IgD-negative memory B cell (primary cell): Measurements from ENCODE around the gene HOXD10. TPM values are rescaled to one million over a fixed set of nuclear protein-coding genes. Genes with fewer than 3 reads are reported as not detected.

ENCODE experiments used
- H3K27ac Mint-ChIP-seq, 3 donors: one replicate each; pipeline ENCODE4 v1.8.0; 2020 to 2022; ENCODE audit warnings: mild to moderate bottlenecking in 3 of 3, mixed read lengths in 3 of 3, moderate library complexity in 1 of 3
- H3K27me3 Mint-ChIP-seq: one replicate; pipeline ENCODE4 v1.8.0; 2021; ENCODE audit warnings: mixed read lengths
- H3K36me3 Mint-ChIP-seq: one replicate; pipeline ENCODE4 v1.8.0; 2020; ENCODE audit warnings: mild to moderate bottlenecking, mixed read lengths
- H3K4me1 Mint-ChIP-seq, 3 donors: one replicate each; pipeline ENCODE4 v1.8.0; 2020 to 2022; ENCODE audit warnings: mixed read lengths in 3 of 3, mild to moderate bottlenecking in 1 of 3
- H3K4me3 Mint-ChIP-seq, 4 donors: one replicate each; pipeline ENCODE4 v1.8.0; 2020 to 2022; ENCODE audit warnings: mild to moderate bottlenecking in 4 of 4, mixed read lengths in 4 of 4, moderate library complexity in 3 of 4
- H3K9me3 Mint-ChIP-seq, 3 donors: one replicate each; pipeline ENCODE4 v1.8.0; 2020 to 2021; ENCODE audit warnings: mixed read lengths in 3 of 3, mild to moderate bottlenecking in 1 of 3
- polyA plus RNA-seq: library from polyadenylated mRNA; unstranded; fragments of 300-500 nt; fragmentation: Illumina TruSeq; gene quantifications from one replicate; pipeline ENCODE4 v1.2.3, GENCODE V29; 2021

HOXD10 gene
- polyA plus RNA-seq, 1 donor from 2014 or later, result not detected

DNA sequence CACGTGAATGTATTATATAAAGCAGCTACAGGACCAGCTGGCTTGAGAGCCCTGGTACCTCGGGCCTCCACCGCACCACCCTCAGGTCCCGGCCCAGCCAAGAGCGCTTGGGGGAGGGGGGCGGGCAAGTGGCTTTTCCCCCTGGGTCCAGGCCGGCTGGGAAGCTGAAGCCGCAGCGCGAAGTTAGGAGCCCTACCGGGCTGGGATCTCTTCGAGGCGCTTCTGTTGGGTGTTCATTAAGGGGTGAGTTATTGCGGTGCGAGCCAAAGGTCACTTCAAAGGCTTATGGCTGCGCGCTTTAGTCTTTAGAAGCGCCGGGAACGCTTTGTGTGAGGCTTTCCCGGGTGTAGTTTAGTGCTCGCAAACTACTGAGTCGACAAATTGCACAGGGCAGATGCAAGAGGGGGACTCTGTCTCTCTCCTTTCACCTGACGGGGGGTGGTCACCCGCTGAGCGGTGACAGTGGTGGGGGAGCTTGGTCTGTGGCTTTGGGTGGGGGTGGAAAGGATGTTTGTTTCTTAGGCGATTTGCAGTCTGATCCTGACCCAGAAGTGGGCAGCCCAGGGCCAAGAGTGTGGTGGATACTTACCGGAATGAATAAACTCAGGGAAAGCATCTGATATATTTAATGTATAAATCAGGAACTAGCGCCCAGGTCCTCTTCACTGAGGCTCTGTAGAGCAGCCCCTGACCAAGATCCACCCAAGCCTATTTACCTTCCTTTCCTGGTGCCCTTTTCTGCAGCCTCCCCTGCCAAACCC is 46.5 kb downstream of the HOXD10 start:
- Mint-ChIP-seq H3K4me1 (peaks cover 0 to 5% (median 2%) of the 10 kb centered on the region in 3 donors), H3K36me3 (no peaks in the 10 kb centered on the region), H3K27ac (peak overlapping the region; percentile 32 to 91 (median 76)), H3K4me3 (peak overlapping the region in 1 of 4 donors; percentile 15), H3K9me3 (peaks cover 2 to 15% (median 8%) of the 10 kb centered on the region in 3 donors), H3K27me3 (peaks cover 69% of the 10 kb centered on the region)

GRCh38 chr2:176163672-176164056 is 47.1 kb downstream of the HOXD10 start:
- H3K27me3 Mint-ChIP-seq, result peaks cover 65% of the 10 kb centered on the region
- H3K4me3 Mint-ChIP-seq, result peak overlapping the region in 2 of 4 donors; percentile 49 to 81
- H3K36me3 Mint-ChIP-seq, result no peaks in the 10 kb centered on the region
- H3K9me3 Mint-ChIP-seq, result peaks cover 2 to 12% (median 8%) of the 10 kb centered on the region in 3 donors
- H3K27ac Mint-ChIP-seq, result peak overlapping the region; percentile 64 to 91 (median 76)
- H3K4me1 Mint-ChIP-seq, result peaks cover 0 to 5% (median 2%) of the 10 kb centered on the region in 3 donors

DNA sequence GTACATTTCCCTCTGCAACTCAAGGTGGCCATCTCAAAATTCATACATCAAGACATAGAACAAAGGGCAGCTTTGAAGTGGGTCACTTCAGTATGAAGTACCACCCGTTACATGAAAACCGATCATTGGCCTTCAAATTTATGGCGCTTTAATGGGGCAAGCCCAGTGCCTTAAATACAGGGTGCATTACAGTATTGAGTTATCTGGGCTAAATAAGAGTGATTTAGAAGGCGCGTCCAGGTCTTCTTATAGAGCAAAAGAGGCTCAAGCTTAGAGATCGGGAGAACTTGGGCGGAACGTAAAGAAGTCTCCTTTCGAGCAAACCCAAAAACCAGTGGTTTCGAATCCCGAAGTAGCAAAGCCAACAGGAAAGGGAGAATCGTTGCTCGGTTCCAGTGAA is 47.6 kb downstream of the HOXD10 start:
- Mint-ChIP-seq H3K4me1 (peaks cover 0 to 5% (median 2%) of the 10 kb centered on the region in 3 donors), H3K36me3 (no peaks in the 10 kb centered on the region), H3K27me3 (peaks cover 68% of the 10 kb centered on the region), H3K4me3 (peak overlapping the region in 2 of 4 donors; percentile 49 to 81), H3K9me3 (peaks cover 2 to 12% (median 8%) of the 10 kb centered on the region in 3 donors), H3K27ac (peak overlapping the region; percentile 64 to 91 (median 76))

GRCh38 chr2:176164611-176165369 is 48.2 kb downstream of the HOXD10 start:
- peak overlapping the region in 2 of 4 donors; percentile 16 to 34 for H3K4me3 Mint-ChIP-seq
- peaks cover 69% of the 10 kb centered on the region for H3K27me3 Mint-ChIP-seq
- peak overlapping the region; percentile 67 to 91 (median 77) for H3K27ac Mint-ChIP-seq
- peaks cover 2 to 12% (median 8%) of the 10 kb centered on the region in 3 donors for H3K9me3 Mint-ChIP-seq
- peaks cover 0 to 4% (median 2%) of the 10 kb centered on the region in 3 donors for H3K4me1 Mint-ChIP-seq
- H3K36me3 Mint-ChIP-seq, result no peaks in the 10 kb centered on the region

DNA sequence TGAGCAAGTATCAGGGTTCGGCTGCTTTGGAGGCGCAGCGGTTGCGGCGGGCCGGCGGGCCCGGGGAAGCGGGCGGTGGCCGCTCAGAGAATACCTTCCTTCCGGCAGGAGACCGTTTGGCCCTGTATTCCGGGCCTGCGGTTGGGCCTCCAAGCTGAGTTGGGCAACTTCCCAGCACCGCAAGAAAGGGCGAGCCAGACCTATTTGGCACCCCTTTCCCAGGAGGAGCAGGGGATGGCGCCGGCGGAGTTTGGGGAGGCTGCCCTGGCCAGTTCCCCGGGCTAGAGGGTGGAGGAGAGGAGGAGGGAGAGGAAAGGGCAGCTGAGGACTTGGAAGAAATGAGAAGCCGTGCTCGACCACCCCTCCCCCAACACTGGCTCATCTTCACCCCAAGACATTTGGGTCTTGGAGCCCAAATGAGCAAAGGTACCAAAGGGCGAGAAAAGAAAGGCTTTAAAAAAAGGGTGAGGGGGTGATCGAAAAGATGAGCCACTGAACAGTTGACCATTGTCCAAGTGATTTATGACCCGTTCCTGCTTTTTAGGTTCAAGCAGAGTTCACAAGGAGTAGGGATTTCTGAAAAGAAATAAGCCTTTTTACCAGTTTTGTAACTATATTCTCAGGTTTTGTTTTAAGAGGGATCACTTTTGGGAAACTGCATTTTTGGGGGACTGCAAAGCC is 48.9 kb downstream of the HOXD10 start:
- H3K4me1 Mint-ChIP-seq, result peaks cover 0 to 4% (median 2%) of the 10 kb centered on the region in 3 donors
- H3K4me3 Mint-ChIP-seq, result peak overlapping the region in 2 of 4 donors; percentile 16 to 57
- peak overlapping the region; percentile 33 to 77 (median 67) for H3K27ac Mint-ChIP-seq

GRCh38 chr2:176166272-176166671 is 49.7 kb downstream of the HOXD10 start:
- Mint-ChIP-seq H3K27ac (peak overlapping the region in 1 of 3 donors; percentile 33), H3K4me3 (peak overlapping the region in 1 of 4 donors; percentile 57), H3K36me3 (no peaks in the 10 kb centered on the region), H3K9me3 (peaks cover 2 to 10% (median 8%) of the 10 kb centered on the region in 3 donors), H3K4me1 (peaks cover 0 to 4% (median 2%) of the 10 kb centered on the region in 3 donors), H3K27me3 (peaks cover 63% of the 10 kb centered on the region)

More for the DNA sequence above, 48.9 kb downstream of the HOXD10 start:
- Mint-ChIP-seq H3K36me3 (no peaks in the 10 kb centered on the region), H3K9me3 (peaks cover 2 to 12% (median 8%) of the 10 kb centered on the region in 3 donors), H3K27me3 (peaks cover 69% of the 10 kb centered on the region)

- Mint-ChIP-seq H3K27ac (peak overlapping the region in 1 of 3 donors; percentile 55), H3K4me1 (peaks cover 0 to 4% (median 2%) of the 10 kb centered on the region in 3 donors), H3K36me3 (no peaks in the 10 kb centered on the region), H3K27me3 (peaks cover 57% of the 10 kb centered on the region), H3K9me3 (peaks cover 2 to 10% (median 8%) of the 10 kb centered on the region in 3 donors), H3K4me3 (no peak overlapping the region)
These were observed 50.8 kb downstream of the HOXD10 start for GRCh38 chr2:176167398-176167797.

DNA sequence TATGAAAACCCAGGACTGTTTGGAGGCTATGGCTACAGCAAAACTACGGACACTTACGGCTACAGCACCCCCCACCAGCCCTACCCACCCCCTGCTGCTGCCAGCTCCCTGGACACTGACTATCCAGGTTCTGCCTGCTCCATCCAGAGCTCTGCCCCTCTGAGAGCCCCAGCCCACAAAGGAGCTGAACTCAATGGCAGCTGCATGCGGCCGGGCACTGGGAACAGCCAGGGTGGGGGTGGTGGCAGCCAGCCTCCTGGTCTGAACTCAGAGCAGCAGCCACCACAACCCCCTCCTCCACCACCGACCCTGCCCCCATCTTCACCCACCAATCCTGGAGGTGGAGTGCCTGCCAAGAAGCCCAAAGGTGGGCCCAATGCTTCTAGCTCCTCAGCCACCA is 52.6 kb downstream of the HOXD10 start:
- Mint-ChIP-seq H3K4me1 (peaks cover 2 to 4% (median 2%) of the 10 kb centered on the region in 3 donors), H3K27me3 (peaks cover 62% of the 10 kb centered on the region), H3K27ac (no peak overlapping the region), H3K36me3 (peaks cover 2% of the 10 kb centered on the region), H3K4me3 (no peak overlapping the region), H3K9me3 (peaks cover 2 to 12% (median 2%) of the 10 kb centered on the region in 3 donors)

Other genes starting within 250 kb of the HOXD10 start
- 10.4 TPM for gene LNPK, start 114.5 kb upstream of the HOXD10 start, polyA plus RNA-seq
- gene EVX2, start 32.8 kb upstream of the HOXD10 start, polyA plus RNA-seq, result not detected
- gene HOXD13, start 24.1 kb upstream of the HOXD10 start, polyA plus RNA-seq, result not detected
- not detected for gene HOXD12, start 17.0 kb upstream of the HOXD10 start, polyA plus RNA-seq
- not detected for gene HOXD11, start 9.5 kb upstream of the HOXD10 start, polyA plus RNA-seq
- gene HOXD9, start 5.9 kb downstream of the HOXD10 start, polyA plus RNA-seq, result not detected
- gene HOXD8, start 12.9 kb downstream of the HOXD10 start, polyA plus RNA-seq, result not detected
- not detected for gene HOXD4, start 34.8 kb downstream of the HOXD10 start, polyA plus RNA-seq
- gene HOXD3, start 40.5 kb downstream of the HOXD10 start, polyA plus RNA-seq, result not detected
- not detected for gene HOXD1, start 71.9 kb downstream of the HOXD10 start, polyA plus RNA-seq
- gene MTX2, start 152.7 kb downstream of the HOXD10 start, polyA plus RNA-seq, result 21.7 TPM